HFFc6 (cell line): Measurements from ENCODE around the gene PPP2R5C. TPM values are rescaled to one million over a fixed set of nuclear protein-coding genes. Genes with fewer than 3 reads are reported as not detected.
"Not testable (repeated sequence)": the region's sequence is repeated elsewhere in the genome, so short reads cannot be mapped to it uniquely, and the experiment has no call there.

Source experiments
- DNase-seq: peaks from one replicate; pipeline ENCODE4 v3.0.0-alpha.2; 2018
- H3K27ac Mint-ChIP-seq: 2 replicates; pipeline ENCODE4 v1.8.0; 2020; ENCODE audit warnings: mild to moderate bottlenecking, mixed read lengths
- H3K27me3 Mint-ChIP-seq: 2 replicates; pipeline ENCODE4 v1.8.0; 2021; ENCODE audit warnings: mild to moderate bottlenecking, moderate library complexity, mixed read lengths; ENCODE audit not compliant: insufficient read depth
- H3K36me3 Mint-ChIP-seq: 2 replicates; pipeline ENCODE4 v1.8.0; 2021; ENCODE audit warnings: low read depth, mixed read lengths
- H3K4me1 Mint-ChIP-seq: 2 replicates; pipeline ENCODE4 v1.8.0; 2020; ENCODE audit warnings: low read depth, mixed read lengths
- H3K4me3 Mint-ChIP-seq: 2 replicates; pipeline ENCODE4 v1.8.0; 2020; ENCODE audit warnings: mild to moderate bottlenecking, moderate library complexity, mixed read lengths
- H3K9me3 Mint-ChIP-seq: 2 replicates; pipeline ENCODE4 v1.8.0; 2020; ENCODE audit warnings: mild to moderate bottlenecking, mixed read lengths
- CTCF ChIP-seq: fragments of 200-600 bp; sonication (generic); IDR thresholded peaks from 2 replicates; pipeline ENCODE4 v1.5.0; 2021; ENCODE audit warnings: antibody characterized with exemption, mild to moderate bottlenecking
- long read RNA-seq: library from polyadenylated mRNA; unstranded; transcript quantifications from one replicate; pipeline ENCODE4 v2.0.0, GENCODE V29; 2019
- total RNA-seq, 6 experiments: library from RNA; stranded (reverse); fragmentation: NEBNext Ultra II Directional; extraction: Animal tissue kit (Norgen Biotek cat#: 25700); gene quantifications; 2 replicates in 1 of 6; 3 replicates in 5 of 6; pipeline ENCODE4 v1.2.3, GENCODE V29; 2021

Gene PPP2R5C
- 100 to 1,000 TPM; 108 to 128 (median 122) TPM for total RNA-seq
- long read RNA-seq, full-length matches to known transcripts, result 48 of 94 reads
- long read RNA-seq, partial matches to known transcripts, result 15 of 94 reads
- long read RNA-seq, other reads (novel, unspliced or antisense), result 31 of 94 reads

- TF ChIP-seq CTCF, result no peak
- Mint-ChIP-seq H3K36me3 (peaks cover 3% of the 10 kb centered on the region; the same call in 1 of the 2 replicates), H3K9me3 (no peaks in the 10 kb centered on the region), H3K27ac (peak within 1 kb of the TSS; percentile 57), H3K4me3 (peak within 1 kb of the TSS; percentile 90), H3K27me3 (peaks cover 15% of the 10 kb centered on the region), H3K4me1 (peaks cover 12% of the 10 kb centered on the region)
- DNase-seq, result peak; percentile 70
These were observed at the start of gene PPP2R5C for GRCh38 chr14:101761032-101761880. PPP2R5C (plus strand) TSS chr14:101761709; CDS start chr14:101761894, 185 bp downstream.

DNA sequence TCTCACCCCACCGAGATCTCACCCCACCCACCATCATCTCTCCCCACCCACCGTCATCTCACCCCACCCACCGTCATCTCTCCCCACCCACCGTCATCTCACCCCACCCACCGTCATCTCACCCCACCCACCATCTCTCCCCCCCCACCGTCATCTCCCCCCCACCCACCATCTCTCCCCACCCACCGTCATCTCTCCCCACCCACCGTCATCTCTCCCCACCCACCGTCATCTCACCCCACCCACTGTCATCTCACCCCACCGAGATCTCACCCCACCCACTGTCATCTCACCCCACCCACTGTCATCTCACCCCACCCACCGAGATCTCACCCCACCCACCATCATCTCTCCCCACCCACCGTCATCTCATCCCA is 49.7 kb upstream of the PPP2R5C start:
- H3K4me3 Mint-ChIP-seq, H3K27me3 Mint-ChIP-seq, H3K27ac Mint-ChIP-seq, H3K36me3 Mint-ChIP-seq, DNase-seq, H3K9me3 Mint-ChIP-seq, H3K4me1 Mint-ChIP-seq: not testable (repeated sequence)

DNA sequence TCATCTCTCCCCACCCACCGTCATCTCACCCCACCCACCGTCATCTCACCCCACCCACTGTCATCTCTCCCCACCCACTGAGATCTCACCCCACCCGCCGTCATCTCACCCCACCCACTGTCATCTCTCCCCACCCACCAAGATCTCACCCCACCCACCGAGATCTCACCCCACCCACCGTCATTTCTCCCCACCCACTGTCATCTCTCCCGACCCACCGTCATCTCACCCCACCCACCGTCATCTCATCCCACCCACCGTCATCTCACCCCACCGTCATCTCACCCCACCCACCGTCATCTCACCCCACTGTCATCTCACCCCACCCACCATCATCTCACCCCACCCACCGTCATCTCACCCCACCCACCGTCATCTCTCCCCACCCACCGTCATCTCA is 49.2 kb upstream of the PPP2R5C start:
- DNase-seq, H3K27ac Mint-ChIP-seq, H3K27me3 Mint-ChIP-seq, H3K4me1 Mint-ChIP-seq, H3K9me3 Mint-ChIP-seq, H3K36me3 Mint-ChIP-seq, H3K4me3 Mint-ChIP-seq: not testable (repeated sequence)

GRCh38 chr14:101713091-101713490 is 48.4 kb upstream of the PPP2R5C start:
- not testable (repeated sequence) for H3K27me3 Mint-ChIP-seq, H3K36me3 Mint-ChIP-seq, H3K9me3 Mint-ChIP-seq, DNase-seq, H3K27ac Mint-ChIP-seq, H3K4me1 Mint-ChIP-seq, H3K4me3 Mint-ChIP-seq

DNA sequence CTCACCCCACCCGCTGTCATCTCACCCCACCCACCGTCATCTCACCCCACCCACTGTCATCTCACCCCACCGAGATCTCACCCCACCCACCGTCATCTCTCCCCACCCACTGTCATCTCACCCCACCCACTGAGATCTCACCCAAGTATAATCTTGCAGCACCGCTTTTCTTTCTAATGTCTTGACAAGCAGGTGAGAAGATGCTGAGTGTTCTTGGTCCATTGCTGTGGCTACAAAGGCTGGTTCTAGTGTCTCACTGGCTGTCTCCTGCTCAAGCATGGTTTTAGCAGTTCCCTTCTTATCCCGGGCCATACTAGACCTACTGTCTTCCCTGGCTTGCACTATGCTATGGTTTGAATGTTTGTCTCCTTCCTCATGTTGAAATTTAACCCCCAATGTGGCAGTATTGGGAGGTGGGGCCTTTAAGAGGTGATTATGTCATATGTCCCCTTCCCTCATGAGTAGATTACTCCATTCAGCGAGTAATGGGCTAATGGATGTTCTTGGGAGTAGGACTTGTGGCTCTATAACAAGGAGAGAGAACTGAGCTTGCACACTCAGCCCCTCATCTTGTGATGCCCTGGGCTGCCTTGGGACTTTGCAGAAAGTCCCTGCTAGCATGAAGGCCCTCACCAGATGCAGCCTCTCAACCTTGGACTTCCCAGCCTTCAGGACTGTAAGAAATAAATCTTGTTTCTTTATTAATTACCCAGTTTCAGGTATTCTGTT is 47.7 kb upstream of the PPP2R5C start:
- no peak overlapping the region for H3K4me3 Mint-ChIP-seq
- DNase-seq, result no peak
- TF ChIP-seq CTCF, result no peak
- no peaks in the 10 kb centered on the region for H3K4me1 Mint-ChIP-seq
- H3K27me3 Mint-ChIP-seq, result peaks cover 6% of the 10 kb centered on the region
- peaks cover 5% of the 10 kb centered on the region; the same call in 1 of the 2 replicates for H3K9me3 Mint-ChIP-seq
- H3K27ac Mint-ChIP-seq, result no peak overlapping the region
- H3K36me3 Mint-ChIP-seq, result no peaks in the 10 kb centered on the region

DNA sequence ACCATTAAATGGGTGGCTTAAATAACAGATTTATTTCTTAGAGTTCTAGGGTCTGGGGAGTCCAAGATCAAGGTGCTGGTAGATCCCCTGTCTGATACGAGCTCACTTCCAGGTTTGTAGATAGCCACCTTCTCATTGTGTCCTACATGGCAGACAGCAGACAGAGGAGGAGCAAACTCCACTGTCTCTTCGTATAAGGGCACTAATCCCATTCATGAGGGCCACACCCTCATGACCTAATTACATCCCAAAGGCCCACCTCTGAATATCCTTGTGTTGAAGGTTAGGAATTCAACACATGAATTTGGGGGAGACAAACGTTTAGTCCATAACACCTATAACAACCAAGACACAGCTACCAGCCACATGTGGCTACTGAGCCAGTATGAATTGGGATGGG is 47.1 kb upstream of the PPP2R5C start:
- no peak overlapping the region for H3K27ac Mint-ChIP-seq
- peaks cover 5% of the 10 kb centered on the region; the same call in 1 of the 2 replicates for H3K9me3 Mint-ChIP-seq
- H3K4me1 Mint-ChIP-seq, result no peaks in the 10 kb centered on the region
- no peak for DNase-seq
- no peak overlapping the region for H3K4me3 Mint-ChIP-seq
- no peaks in the 10 kb centered on the region for H3K36me3 Mint-ChIP-seq
- TF ChIP-seq CTCF, result no peak
- H3K27me3 Mint-ChIP-seq, result peaks cover 8% of the 10 kb centered on the region
